CD14-positive monocyte (primary cell): Measurements from ENCODE around the gene GAS7. TPM values are rescaled to one million over a fixed set of nuclear protein-coding genes. Genes with fewer than 3 reads are reported as not detected.
"Not testable (repeated sequence)": the region's sequence is repeated elsewhere in the genome, so short reads cannot be mapped to it uniquely, and the experiment has no call there.

Source experiments
- DNase-seq, 3 donors: peaks; one replicate each; pipeline ENCODE4 v3.0.0-alpha.2; 2011 to 2022
- H2AFZ ChIP-seq: 2 replicates; pipeline ENCODE4 v1.6.0; 2012; ENCODE audit warnings: mild to moderate bottlenecking, low read depth, low read length, inconsistent platforms; ENCODE audit not compliant: insufficient read depth, poor library complexity, severe bottlenecking
- H3K27ac ChIP-seq, 2 donors: 1 replicate in 1 of 2; 2 replicates in 1 of 2; pipeline ENCODE4 v1.5.1; 2012 to 2013; ENCODE audit warnings: low read length in 2 of 2, control low read depth in 1 of 2, inconsistent platforms in 1 of 2, low read depth in 1 of 2, mild to moderate bottlenecking in 1 of 2
- H3K27me3 ChIP-seq, 2 donors: one replicate each; pipeline versions ENCODE4 v1.6.0 to v1.6.1; 2011 to 2013; ENCODE audit warnings: low read length in 2 of 2; ENCODE audit not compliant: control insufficient read depth in 2 of 2, insufficient read depth in 2 of 2
- H3K36me3 ChIP-seq, 2 donors: replicated peaks in 1 of 2; 1 replicate in 1 of 2; 2 replicates in 1 of 2; pipeline versions ENCODE4 v1.5.1 to v1.6.1; 2012 to 2013; ENCODE audit warnings: low read length in 2 of 2, control low read depth in 1 of 2, inconsistent platforms in 1 of 2, mild to moderate bottlenecking in 1 of 2; ENCODE audit not compliant: insufficient read depth in 2 of 2, control insufficient read depth in 1 of 2
- H3K4me1 ChIP-seq, 2 donors: 1 replicate in 1 of 2; 2 replicates in 1 of 2; pipeline versions ENCODE4 v1.5.1 to v1.6.1; 2012 to 2013; ENCODE audit warnings: low read length in 2 of 2, control low read depth in 1 of 2, inconsistent platforms in 1 of 2, mild to moderate bottlenecking in 1 of 2, moderate library complexity in 1 of 2; ENCODE audit not compliant: insufficient read depth in 2 of 2, control insufficient read depth in 1 of 2
- H3K4me2 ChIP-seq: replicated peaks from 2 replicates; pipeline ENCODE3; 2012; ENCODE audit warnings: low read length, moderate library complexity, mild to moderate bottlenecking; ENCODE audit not compliant: poor library complexity, severe bottlenecking; ENCODE audit errors: extremely low read depth
- H3K4me3 ChIP-seq, 3 experiments: fragments of 200-600 bp in 1 of 3; sonication (generic) in 1 of 3; replicated peaks in 1 of 3; 1 replicate in 2 of 3; 2 replicates in 1 of 3; pipeline ENCODE4 v1.5.1; 2011 to 2013; ENCODE audit warnings: low read length in 3 of 3, mild to moderate bottlenecking in 3 of 3, control low read depth in 2 of 3, low read depth in 2 of 3, inconsistent platforms in 1 of 3, moderate library complexity in 1 of 3
- H3K79me2 ChIP-seq: 2 replicates; pipeline ENCODE4 v1.6.0; 2012; ENCODE audit warnings: mild to moderate bottlenecking, control low read depth, inconsistent platforms, low read length, moderate library complexity; ENCODE audit not compliant: insufficient read depth
- H3K9ac ChIP-seq: 2 replicates; pipeline ENCODE4 v1.6.0; 2017; ENCODE audit warnings: low read length, mild to moderate bottlenecking; ENCODE audit not compliant: insufficient read depth, poor library complexity, severe bottlenecking
- H3K9me3 ChIP-seq, 2 donors: replicated peaks in 1 of 2; 1 replicate in 1 of 2; 2 replicates in 1 of 2; pipeline versions ENCODE4 v1.5.1 to v1.6.1; 2012 to 2013; ENCODE audit warnings: low read length in 2 of 2, control low read depth in 1 of 2; ENCODE audit not compliant: control insufficient read depth in 1 of 2, insufficient read depth in 1 of 2
- H4K20me1 ChIP-seq: 2 replicates; pipeline ENCODE4 v1.6.0; 2012; ENCODE audit warnings: mild to moderate bottlenecking, low read length, control low read depth, moderate library complexity; ENCODE audit not compliant: insufficient read depth
- H3K27ac Mint-ChIP-seq, 7 donors: one replicate each; pipeline ENCODE4 v1.8.0; 2020; ENCODE audit warnings: mild to moderate bottlenecking in 7 of 7, mixed read lengths in 7 of 7, moderate library complexity in 6 of 7, inconsistent platforms in 2 of 7
- H3K27me3 Mint-ChIP-seq, 3 donors: one replicate each; pipeline ENCODE4 v1.8.0; 2021 to 2022; ENCODE audit warnings: low read depth in 3 of 3, mild to moderate bottlenecking in 3 of 3, mixed read lengths in 3 of 3, moderate library complexity in 3 of 3, inconsistent platforms in 1 of 3
- H3K36me3 Mint-ChIP-seq, 2 donors: one replicate each; pipeline ENCODE4 v1.8.0; 2020; ENCODE audit warnings: mixed read lengths in 2 of 2, inconsistent platforms in 1 of 2, mild to moderate bottlenecking in 1 of 2
- H3K4me1 Mint-ChIP-seq: one replicate; pipeline ENCODE4 v1.8.0; 2020; ENCODE audit warnings: mild to moderate bottlenecking, mixed read lengths
- H3K4me3 Mint-ChIP-seq, 2 donors: one replicate each; pipeline ENCODE4 v1.8.0; 2020; ENCODE audit warnings: mild to moderate bottlenecking in 2 of 2, mixed read lengths in 2 of 2, moderate library complexity in 1 of 2
- H3K9me3 Mint-ChIP-seq, 7 donors: one replicate each; pipeline ENCODE4 v1.8.0; 2020 to 2022; ENCODE audit warnings: mixed read lengths in 7 of 7, mild to moderate bottlenecking in 6 of 7, moderate library complexity in 6 of 7, inconsistent platforms in 2 of 7
- CTCF ChIP-seq: fragments of 200-600 bp; IDR thresholded peaks from one replicate; pipeline ENCODE4 v1.8.0; 2022; ENCODE audit warnings: antibody characterized with exemption, mild to moderate bottlenecking
- WGBS: methylation state at CpG from one replicate; pipeline ENCODE4 v1.1.5; 2013; ENCODE audit warnings: missing lambda C conversion rate; ENCODE audit not compliant: insufficient coverage; 5-methylcytosine and 5-hydroxymethylcytosine counted together
- intact Hi-C, 2 donors: fragments of 100-400 bp; cut with micrococcal nuclease; formaldehyde crosslinking; loops; one replicate each; pipeline versions ENCODE4 v1.15.0 to v1.15.1; 2023
- polyA plus RNA-seq, 3 donors: library from polyadenylated mRNA; depleted of rRNA in 1 of 3; unstranded in 2 of 3; stranded (reverse) in 1 of 3; fragments of 300-500 nt in 2 of 3; fragments of >200 nt in 1 of 3; fragmentation: Illumina TruSeq in 2 of 3; gene quantifications; 1 replicate in 2 of 3; 2 replicates in 1 of 3; pipeline ENCODE4 v1.2.3, GENCODE V29; 2012 to 2021

The GAS7 gene
- polyA plus RNA-seq, 3 donors = 53.1 to 91.9 (median 66.6) TPM

- no peaks in the 10 kb centered on the region for H3K4me1 ChIP-seq
- no peaks in the 10 kb centered on the region for H3K4me1 Mint-ChIP-seq
- peaks cover 77% of the 10 kb centered on the region for H4K20me1 ChIP-seq
- H3K27ac ChIP-seq = no peak overlapping the region
- no peak for DNase-seq
- H3K36me3 Mint-ChIP-seq = peaks cover 78 to 87% of the 10 kb centered on the region in 2 donors
- H3K36me3 ChIP-seq = peaks cover 86 to 99% of the 10 kb centered on the region in 2 donors
- H3K9ac ChIP-seq = no peak overlapping the region
- peaks cover 0 to 2% (median 0%) of the 10 kb centered on the region in 7 donors for H3K9me3 Mint-ChIP-seq
- H3K4me2 ChIP-seq = no peak overlapping the region
- no peak overlapping the region for H3K4me3 Mint-ChIP-seq
- H3K27me3 ChIP-seq = no peaks in the 10 kb centered on the region
- H2AFZ ChIP-seq = no peak overlapping the region
- TF ChIP-seq CTCF = no peak
- no peak overlapping the region for H3K4me3 ChIP-seq
- H3K9me3 ChIP-seq = no peaks in the 10 kb centered on the region
- peaks cover 0 to 2% (median 2%) of the 10 kb centered on the region in 3 donors for H3K27me3 Mint-ChIP-seq
- H3K79me2 ChIP-seq = no peaks in the 10 kb centered on the region
- intact Hi-C loops = loop anchor here (5.0 kb wide), 2 partner anchors 305 to 690 kb away; no protein-coding TSS in a partner anchor
- H3K27ac Mint-ChIP-seq = no peak overlapping the region
- WGBS = 100% methylated on average over 2 of the region's 14 CpGs
Observed at GRCh38 chr17:9922012-9922848, 276.2 kb downstream of the GAS7 start.

GRCh38 chr17:9921216-9921615, 277.2 kb downstream of the GAS7 start:
- not testable (repeated sequence) for H3K27me3 ChIP-seq, H3K9ac ChIP-seq, H3K4me3 Mint-ChIP-seq, DNase-seq, H3K27ac ChIP-seq, H3K4me2 ChIP-seq, H3K4me1 Mint-ChIP-seq, H3K4me3 ChIP-seq, H3K4me1 ChIP-seq, H3K9me3 ChIP-seq, H3K27me3 Mint-ChIP-seq, H2AFZ ChIP-seq, H3K79me2 ChIP-seq, H3K9me3 Mint-ChIP-seq
- 98% methylated on average over 11 of the region's 13 CpGs for WGBS
- intact Hi-C loops = loop anchor here (5.0 kb wide), 2 partner anchors 306 to 691 kb away; no protein-coding TSS in a partner anchor
- peaks cover 89 to 100% of the 10 kb centered on the region in 2 donors for H3K36me3 ChIP-seq
- H4K20me1 ChIP-seq = peaks cover 80% of the 10 kb centered on the region
- Mint-ChIP-seq H3K27ac (peak overlapping the region in 1 of 7 donors; percentile 6), H3K36me3 (peaks cover 81 to 88% of the 10 kb centered on the region in 2 donors)
